Measurements from ENCODE around the gene KIFC3.
"Not testable (repeated sequence)": the region's sequence is repeated elsewhere in the genome, so short reads cannot be mapped to it uniquely, and the experiment has no call there.

The KIFC3 gene

GRCh38 chr16:57752581-57753447 is 49.5 kb downstream of the KIFC3 start:
- DNase-seq: no peak

GRCh38 chr16:57752203-57752580 is 50.1 kb downstream of the KIFC3 start:
- no peak for DNase-seq

GRCh38 chr16:57751539-57752202 is 50.6 kb downstream of the KIFC3 start:
- no peak for DNase-seq

GRCh38 chr16:57750796-57751538 is 51.3 kb downstream of the KIFC3 start:
- DNase-seq: no peak

GRCh38 chr16:57749856-57750452 is 52.3 kb downstream of the KIFC3 start:
- DNase-seq: no peak

GRCh38 chr16:57749101-57749692 is 53.1 kb downstream of the KIFC3 start:
- no peak for DNase-seq

GRCh38 chr16:57748596-57748995 is 53.7 kb downstream of the KIFC3 start:
- no peak for DNase-seq

- no peak for DNase-seq
Measured at GRCh38 chr16:57747996-57748395, 54.3 kb downstream of the KIFC3 start.

GRCh38 chr16:57747496-57747895 is 54.8 kb downstream of the KIFC3 start:
- DNase-seq: no peak

GRCh38 chr16:57747091-57747490 is 55.2 kb downstream of the KIFC3 start:
- no peak for DNase-seq

- DNase-seq: not testable (repeated sequence)
Measured at GRCh38 chr16:57746316-57746715, 56.0 kb downstream of the KIFC3 start.

GRCh38 chr16:57745768-57746167 is 56.5 kb downstream of the KIFC3 start:
- DNase-seq: no peak

GRCh38 chr16:57744642-57744903 is 57.7 kb downstream of the KIFC3 start:
- DNase-seq: no peak

GRCh38 chr16:57743886-57744641 is 58.2 kb downstream of the KIFC3 start:
- DNase-seq: no peak

- DNase-seq: no peak
Measured at GRCh38 chr16:57743458-57743857, 58.8 kb downstream of the KIFC3 start.

GRCh38 chr16:57742543-57742942 is 59.7 kb downstream of the KIFC3 start:
- no peak for DNase-seq

- DNase-seq: no peak
Measured at GRCh38 chr16:57741660-57742191, 60.6 kb downstream of the KIFC3 start.

GRCh38 chr16:57740423-57741071 is 61.7 kb downstream of the KIFC3 start:
- no peak for DNase-seq

GRCh38 chr16:57739756-57740422 is 62.4 kb downstream of the KIFC3 start:
- DNase-seq: no peak

GRCh38 chr16:57738844-57739243 is 63.4 kb downstream of the KIFC3 start:
- DNase-seq: no peak

All from NCI-H1092 (cell line).